ENCODE results near the gene TMEM201. TPM values are rescaled to one million over a fixed set of nuclear protein-coding genes. Genes with fewer than 3 reads are reported as not detected.

Gene TMEM201
- total and polyA plus RNA-seq, 9 donors: 1.6 to 20.8 (median 15.6) TPM

DNA sequence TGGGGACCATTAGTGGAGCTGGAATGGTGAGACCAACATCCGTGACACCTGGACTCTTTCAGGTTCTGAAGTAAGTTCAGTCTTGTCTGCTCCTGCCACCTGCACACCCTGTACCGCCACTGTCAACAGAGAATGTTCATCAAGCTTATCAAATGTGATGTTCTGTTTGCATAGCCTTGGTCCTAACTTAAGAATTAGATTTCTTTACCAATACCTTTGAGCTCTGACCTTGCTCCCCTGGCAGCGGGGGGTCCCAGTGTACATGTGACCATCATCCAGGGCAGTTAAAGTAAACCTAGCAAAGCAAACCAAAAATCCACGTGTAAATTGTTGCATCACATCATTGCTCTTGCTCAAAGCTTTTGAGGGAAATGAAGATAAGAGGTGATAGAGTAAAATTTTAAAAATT lies 35.0 kb upstream of the TMEM201 start:
- Histone ChIP-seq H3K9me3 (no peaks in the 10 kb centered on the region), H3K4me1 (ENCODE audit: insufficient read depth) (peaks cover 7% of the 10 kb centered on the region), H3K36me3 (no peaks in the 10 kb centered on the region), H3K4me3 (no peak overlapping the region), H3K27ac (no peak overlapping the region), H3K27me3 (no peaks in the 10 kb centered on the region)
- intact Hi-C loops (cut with DNase I): no loop called here
- TF ChIP-seq POLR2A (IDR thresholded peaks at IDR 0.05) (no peak), EP300 (IDR thresholded peaks at IDR 0.05) (no peak)
- TF ChIP-seq, protein P1, sequence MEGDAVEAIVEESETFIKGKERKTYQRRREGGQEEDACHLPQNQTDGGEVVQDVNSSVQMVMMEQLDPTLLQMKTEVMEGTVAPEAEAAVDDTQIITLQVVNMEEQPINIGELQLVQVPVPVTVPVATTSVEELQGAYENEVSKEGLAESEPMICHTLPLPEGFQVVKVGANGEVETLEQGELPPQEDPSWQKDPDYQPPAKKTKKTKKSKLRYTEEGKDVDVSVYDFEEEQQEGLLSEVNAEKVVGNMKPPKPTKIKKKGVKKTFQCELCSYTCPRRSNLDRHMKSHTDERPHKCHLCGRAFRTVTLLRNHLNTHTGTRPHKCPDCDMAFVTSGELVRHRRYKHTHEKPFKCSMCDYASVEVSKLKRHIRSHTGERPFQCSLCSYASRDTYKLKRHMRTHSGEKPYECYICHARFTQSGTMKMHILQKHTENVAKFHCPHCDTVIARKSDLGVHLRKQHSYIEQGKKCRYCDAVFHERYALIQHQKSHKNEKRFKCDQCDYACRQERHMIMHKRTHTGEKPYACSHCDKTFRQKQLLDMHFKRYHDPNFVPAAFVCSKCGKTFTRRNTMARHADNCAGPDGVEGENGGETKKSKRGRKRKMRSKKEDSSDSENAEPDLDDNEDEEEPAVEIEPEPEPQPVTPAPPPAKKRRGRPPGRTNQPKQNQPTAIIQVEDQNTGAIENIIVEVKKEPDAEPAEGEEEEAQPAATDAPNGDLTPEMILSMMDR (IDR thresholded peaks at IDR 0.05): no peak
- 87 to 91% (median 88%) methylated on average over 4 of the region's 4 CpGs for WGBS, 3 donors
- no peak for DNase-seq

DNA sequence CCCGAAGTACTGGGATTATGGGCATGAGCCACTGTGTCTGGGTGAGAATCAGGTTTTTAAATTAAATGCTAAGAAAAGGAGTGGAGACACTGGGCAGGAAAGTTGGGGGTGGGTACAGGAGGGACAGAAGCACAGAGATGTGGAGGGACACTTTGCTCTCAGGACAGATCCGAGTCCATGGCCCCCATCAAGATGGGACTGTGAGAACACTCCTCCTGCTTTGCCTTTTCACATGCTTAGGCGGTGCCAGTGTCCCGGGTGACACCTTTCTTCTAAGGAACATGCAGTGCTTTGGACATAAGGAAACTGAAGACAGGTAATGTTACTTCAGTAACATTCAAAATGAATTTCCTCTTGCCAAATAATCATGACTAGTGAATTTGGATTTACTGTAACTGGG lies 32.8 kb upstream of the TMEM201 start:
- Histone ChIP-seq H3K27ac (no peak overlapping the region), H3K4me1 (ENCODE audit: insufficient read depth) (peaks cover 8% of the 10 kb centered on the region), H3K9me3 (no peaks in the 10 kb centered on the region), H3K4me3 (no peak overlapping the region), H3K27me3 (no peaks in the 10 kb centered on the region), H3K36me3 (no peaks in the 10 kb centered on the region)
- no peak for DNase-seq
- intact Hi-C loops (cut with DNase I): no loop called here
- WGBS, 3 donors: 73 to 76% (median 74%) methylated on average over 4 of the region's 4 CpGs
- TF ChIP-seq, protein P1 (IDR thresholded peaks at IDR 0.05): no peak
- no peak for TF ChIP-seq EP300 (IDR thresholded peaks at IDR 0.05)
- TF ChIP-seq POLR2A (IDR thresholded peaks at IDR 0.05): no peak

GRCh38 chr1:9557624-9558023 lies 31.1 kb upstream of the TMEM201 start:
- 68 to 88% (median 70%) methylated on average over 5 of the region's 5 CpGs for WGBS, 3 donors
- Histone ChIP-seq H3K36me3 (no peaks in the 10 kb centered on the region), H3K9me3 (no peaks in the 10 kb centered on the region), H3K4me3 (no peak overlapping the region), H3K27ac (no peak overlapping the region), H3K27me3 (no peaks in the 10 kb centered on the region), H3K4me1 (ENCODE audit: insufficient read depth) (peaks cover 9% of the 10 kb centered on the region)
- intact Hi-C loops (cut with DNase I): no loop called here
- DNase-seq: no peak
- TF ChIP-seq, protein P1 (IDR thresholded peaks at IDR 0.05): no peak
- TF ChIP-seq POLR2A (IDR thresholded peaks at IDR 0.05) (no peak), EP300 (IDR thresholded peaks at IDR 0.05) (no peak)

- no peak overlapping the region for H3K4me3 ChIP-seq
- H3K36me3 ChIP-seq: no peaks in the 10 kb centered on the region
- 75 to 85% (median 79%) methylated on average over 6 of the region's 6 CpGs for WGBS, 3 donors
- H3K27me3 ChIP-seq: no peaks in the 10 kb centered on the region
- no peak overlapping the region for H3K27ac ChIP-seq
- TF ChIP-seq POLR2A (IDR thresholded peaks at IDR 0.05): no peak
- intact Hi-C loops (cut with DNase I): no loop called here
- H3K4me1 ChIP-seq (ENCODE audit: insufficient read depth): peaks cover 9% of the 10 kb centered on the region
- no peaks in the 10 kb centered on the region for H3K9me3 ChIP-seq
- no peak for DNase-seq
Measured at GRCh38 chr1:9558271-9558945, 30.3 kb upstream of the TMEM201 start.

DNA sequence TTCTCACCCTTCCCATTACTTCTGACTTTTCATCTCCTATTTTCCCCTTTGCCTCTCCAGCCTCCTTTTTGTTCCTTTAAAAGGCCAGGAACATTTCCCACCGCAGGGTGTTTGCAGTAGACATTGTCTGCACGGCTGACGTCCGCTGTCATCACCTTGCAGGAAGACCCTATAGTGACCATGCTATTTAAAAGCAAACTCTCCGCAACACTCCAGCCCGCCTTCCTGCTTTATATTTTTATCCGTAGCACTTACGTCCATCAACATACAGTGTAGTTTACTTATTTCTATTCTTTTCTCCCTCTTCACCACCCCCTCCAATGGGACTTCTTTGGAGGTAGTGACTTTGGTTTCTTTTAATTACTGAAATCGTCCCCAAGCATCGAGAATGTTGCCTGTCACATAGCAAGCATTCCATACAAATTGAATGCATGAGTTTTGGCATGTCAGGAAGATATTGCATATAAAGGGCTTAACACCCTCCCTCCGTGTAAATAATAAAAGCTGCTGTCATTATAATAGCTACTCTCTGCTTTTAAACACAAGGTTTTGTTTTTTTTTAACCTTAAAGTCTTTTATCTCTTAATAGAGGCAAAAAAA lies 29.7 kb upstream of the TMEM201 start:
- 76% methylated on average over 11 of the region's 11 CpGs for WGBS, 3 donors
- Histone ChIP-seq H3K27me3 (no peaks in the 10 kb centered on the region), H3K4me1 (ENCODE audit: insufficient read depth) (peaks cover 9% of the 10 kb centered on the region), H3K4me3 (no peak overlapping the region), H3K9me3 (no peaks in the 10 kb centered on the region), H3K27ac (no peak overlapping the region), H3K36me3 (no peaks in the 10 kb centered on the region)
- no peak for TF ChIP-seq EP300 (IDR thresholded peaks at IDR 0.05)
- no peak for TF ChIP-seq POLR2A (IDR thresholded peaks at IDR 0.05)
- TF ChIP-seq, protein P1 (IDR thresholded peaks at IDR 0.05): no peak
- no peak for DNase-seq
- intact Hi-C loops (cut with DNase I): no loop called here

Data from ovary (tissue), 9 donors.